SJSA1 (cell line): ENCODE results near the gene B4GALT6. TPM values are rescaled to one million over a fixed set of nuclear protein-coding genes. Genes with fewer than 3 reads are reported as not detected.

ENCODE experiments used
- DNase-seq, 2 experiments: peaks; one replicate each; pipeline ENCODE4 v3.0.0-alpha.2; 2015 to 2020; ENCODE audit warnings: low spot score in 2 of 2, low read depth in 1 of 2
- H3K27ac ChIP-seq: fragments of 250-450 bp; sonication (Bioruptor Pico); 2 replicates; pipeline ENCODE4 v1.5.1; 2020; ENCODE audit warnings: mild to moderate bottlenecking, moderate library complexity
- H3K27me3 ChIP-seq: fragments of 250-450 bp; sonication (Bioruptor Pico); replicated peaks from 2 replicates; pipeline ENCODE4 v1.5.1; 2020; ENCODE audit warnings: mild to moderate bottlenecking, moderate library complexity
- H3K36me3 ChIP-seq: fragments of 250-450 bp; sonication (Bioruptor Pico); 2 replicates; pipeline ENCODE4 v1.5.1; 2020; ENCODE audit warnings: mild to moderate bottlenecking
- H3K4me1 ChIP-seq: fragments of 250-450 bp; sonication (Bioruptor Pico); replicated peaks from 2 replicates; pipeline ENCODE4 v1.6.1; 2021; ENCODE audit warnings: mild to moderate bottlenecking
- H3K4me3 ChIP-seq: fragments of 250-450 bp; sonication (Bioruptor Pico); 2 replicates; pipeline ENCODE4 v1.5.1; 2020; ENCODE audit warnings: mild to moderate bottlenecking
- H3K9me3 ChIP-seq: fragments of 250-450 bp; sonication (Bioruptor Pico); replicated peaks from 2 replicates; pipeline ENCODE4 v1.5.1; 2020; ENCODE audit warnings: mild to moderate bottlenecking
- total RNA-seq: library from RNA; depleted of rRNA; stranded (reverse); fragments of >200 nt; shearing (Covaris generic); gene quantifications from 2 replicates; pipeline ENCODE4 v1.2.3, GENCODE V29; 2014; rRNA removed

The B4GALT6 gene
- total RNA-seq, 1 experiment from 2014 or later, result 0.66 TPM

GRCh38 chr18:31578126-31578525 is 106.3 kb downstream of the B4GALT6 start:
- no peaks in the 10 kb centered on the region for H3K36me3 ChIP-seq
- no peaks in the 10 kb centered on the region for H3K27me3 ChIP-seq
- no peaks in the 10 kb centered on the region for H3K4me1 ChIP-seq
- H3K27ac ChIP-seq, result no peak overlapping the region
- DNase-seq, result no peak
- H3K9me3 ChIP-seq, result no peaks in the 10 kb centered on the region
- no peak overlapping the region for H3K4me3 ChIP-seq

- H3K27ac ChIP-seq, result no peak overlapping the region
- no peak overlapping the region for H3K4me3 ChIP-seq
- no peaks in the 10 kb centered on the region for H3K9me3 ChIP-seq
- DNase-seq, result no peak
- H3K4me1 ChIP-seq, result no peaks in the 10 kb centered on the region
- no peaks in the 10 kb centered on the region for H3K36me3 ChIP-seq
- H3K27me3 ChIP-seq, result no peaks in the 10 kb centered on the region
Measured at GRCh38 chr18:31577195-31577594, 107.2 kb downstream of the B4GALT6 start.

GRCh38 chr18:31576670-31577069 is 107.7 kb downstream of the B4GALT6 start:
- H3K4me1 ChIP-seq, result no peaks in the 10 kb centered on the region
- no peak for DNase-seq
- H3K4me3 ChIP-seq, result no peak overlapping the region
- H3K27me3 ChIP-seq, result no peaks in the 10 kb centered on the region
- no peak overlapping the region for H3K27ac ChIP-seq
- no peaks in the 10 kb centered on the region for H3K9me3 ChIP-seq
- H3K36me3 ChIP-seq, result no peaks in the 10 kb centered on the region

DNA sequence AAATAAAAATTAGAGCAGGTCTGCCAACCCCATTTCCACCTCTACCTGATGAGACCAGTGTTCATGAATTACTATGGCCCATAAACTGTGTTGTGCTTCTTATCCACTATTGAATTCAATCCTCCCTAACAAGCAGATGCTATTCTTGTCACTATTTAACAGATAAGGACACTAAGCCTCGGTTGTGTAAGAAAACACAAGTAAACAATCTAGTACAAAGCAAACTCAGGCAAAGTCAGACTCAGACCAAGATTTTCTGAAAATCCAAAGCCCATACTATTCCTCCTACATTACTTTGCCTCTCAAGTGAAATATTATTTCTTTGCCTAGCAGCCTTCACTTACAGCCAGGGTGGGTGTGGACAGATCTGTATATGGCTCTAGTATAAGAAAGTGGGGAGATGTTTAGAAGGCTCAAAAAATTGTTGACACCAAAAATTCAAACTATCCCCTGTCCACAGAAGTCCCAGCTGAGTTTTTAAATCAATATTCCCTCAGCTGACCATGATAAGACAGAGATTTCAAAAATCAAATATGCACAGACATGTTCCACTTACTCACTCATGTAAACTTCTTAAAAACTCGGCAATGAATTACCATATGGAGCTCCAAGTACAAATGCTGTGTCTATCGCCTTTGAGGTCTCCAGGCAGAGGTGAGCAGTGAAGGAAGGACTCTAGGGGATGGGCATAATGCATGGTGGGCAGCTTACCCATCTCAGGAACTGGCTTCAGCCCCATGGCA is 108.7 kb downstream of the B4GALT6 start:
- Histone ChIP-seq H3K36me3 (no peaks in the 10 kb centered on the region), H3K9me3 (no peaks in the 10 kb centered on the region), H3K4me1 (no peaks in the 10 kb centered on the region), H3K27ac (no peak overlapping the region), H3K4me3 (no peak overlapping the region), H3K27me3 (no peaks in the 10 kb centered on the region)
- no peak for DNase-seq

- no peak for DNase-seq
- Histone ChIP-seq H3K27me3 (no peaks in the 10 kb centered on the region), H3K4me3 (no peak overlapping the region), H3K9me3 (no peaks in the 10 kb centered on the region), H3K4me1 (no peaks in the 10 kb centered on the region), H3K36me3 (no peaks in the 10 kb centered on the region), H3K27ac (no peak overlapping the region)
Measured at GRCh38 chr18:31574359-31574758, 110.0 kb downstream of the B4GALT6 start.

Other genes starting within 250 kb of the B4GALT6 start
- not detected in 2 replicates for gene DSG3, start 236.8 kb downstream of the B4GALT6 start, total RNA-seq
- gene DSG2, start 186.4 kb downstream of the B4GALT6 start, total RNA-seq, result 48.2 and 65.5 TPM in 2 replicates
- gene TTR, start 92.7 kb downstream of the B4GALT6 start, total RNA-seq, result not detected in 2 replicates
- gene SLC25A52, start 76.3 kb upstream of the B4GALT6 start, total RNA-seq, result not detected in 2 replicates